Lower lobe of right lung (tissue), 2 donors: ENCODE data around the gene NFAM1. TPM values are rescaled to one million over a fixed set of nuclear protein-coding genes. Genes with fewer than 3 reads are reported as not detected.

Source experiments
- ATAC-seq, 2 donors: fragments of 200-7000 bp; cut with Tn5 transposase; one replicate each; pipeline ENCODE4 v1.9.1; 2020 to 2022; ENCODE audit warnings: mild to moderate bottlenecking in 2 of 2, moderate library complexity in 2 of 2
- DNase-seq: peaks from one replicate; pipeline ENCODE4 v3.0.0-alpha.2; 2020
- H3K27ac ChIP-seq: fragments of 200-600 bp; one replicate; pipeline ENCODE4 v1.8.0; 2022
- H3K27me3 ChIP-seq: fragments of 200-600 bp; one replicate; pipeline ENCODE4 v1.8.0; 2022; ENCODE audit warnings: low read depth
- H3K36me3 ChIP-seq: fragments of 200-600 bp; one replicate; pipeline ENCODE4 v1.8.0; 2022; ENCODE audit warnings: mild to moderate bottlenecking
- H3K4me1 ChIP-seq: fragments of 200-600 bp; one replicate; pipeline ENCODE4 v1.8.0; 2022
- H3K4me3 ChIP-seq: fragments of 200-600 bp; one replicate; pipeline ENCODE4 v1.8.0; 2022; ENCODE audit warnings: mild to moderate bottlenecking
- H3K9me3 ChIP-seq: fragments of 200-600 bp; one replicate; pipeline ENCODE4 v1.8.0; 2022
- intact Hi-C: fragments of 100-400 bp; cut with DNase I; formaldehyde crosslinking; loops from one replicate; pipeline ENCODE4 v1.11.0; 2022
- long read RNA-seq: library from polyadenylated mRNA; unstranded; transcript quantifications from one replicate; pipeline ENCODE4 v2.0.0, GENCODE V29; 2021
- total RNA-seq: library from RNA; stranded (reverse); fragmentation: NEBNext Ultra II Directional; extraction: Animal tissue kit (Norgen Biotek cat#: 25700); gene quantifications from one replicate; pipeline ENCODE4 v1.2.1, GENCODE V29; 2021
- TF ChIP-seq, protein P1 (sequence below): fragments of 200-600 bp; IDR thresholded peaks from one replicate; pipeline ENCODE4 v1.8.0; 2022; ENCODE audit warnings: antibody characterized with exemption, mild to moderate bottlenecking
- donor health status: DM: no; HTN: yes; CAD: no; lungs with severe emphysema.

The NFAM1 gene, protein sequence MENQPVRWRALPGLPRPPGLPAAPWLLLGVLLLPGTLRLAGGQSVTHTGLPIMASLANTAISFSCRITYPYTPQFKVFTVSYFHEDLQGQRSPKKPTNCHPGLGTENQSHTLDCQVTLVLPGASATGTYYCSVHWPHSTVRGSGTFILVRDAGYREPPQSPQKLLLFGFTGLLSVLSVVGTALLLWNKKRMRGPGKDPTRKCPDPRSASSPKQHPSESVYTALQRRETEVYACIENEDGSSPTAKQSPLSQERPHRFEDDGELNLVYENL
- total RNA-seq = 21.8 TPM
- long read RNA-seq, full-length matches to known transcripts = 3 of 11 reads
- long read RNA-seq, partial matches to known transcripts = 1 of 11 reads
- long read RNA-seq, other reads (novel, unspliced or antisense) = 7 of 11 reads

DNA sequence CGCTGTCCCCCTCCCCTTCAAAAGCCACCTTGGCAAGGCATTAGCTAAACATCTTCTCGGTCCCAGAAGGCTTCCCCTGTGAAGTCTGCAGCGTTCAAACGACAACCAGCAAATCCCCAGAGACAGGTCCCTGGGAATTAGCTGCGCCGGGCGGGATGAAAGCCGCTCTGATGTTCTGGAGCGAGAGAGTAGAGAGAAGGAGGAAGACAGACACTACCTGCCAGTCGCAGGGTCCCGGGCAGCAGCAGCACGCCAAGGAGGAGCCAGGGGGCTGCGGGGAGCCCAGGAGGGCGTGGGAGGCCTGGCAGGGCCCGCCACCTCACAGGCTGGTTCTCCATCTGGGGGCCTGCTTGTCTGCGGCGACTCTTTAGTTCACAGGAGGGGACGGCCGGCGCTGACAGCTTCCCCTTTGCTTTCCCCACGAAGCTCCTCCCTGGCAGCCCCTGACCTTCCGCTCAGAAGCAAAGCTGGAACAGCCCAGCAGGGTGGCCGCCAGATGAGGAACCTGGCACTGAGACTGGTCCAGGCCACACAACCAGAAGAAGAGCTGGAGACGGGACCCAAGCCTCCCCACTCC is at the start of gene NFAM1:
Gene NFAM1 (minus strand): TSS at position 384 of the 577 bp plus-strand sequence. CDS start 46 bp downstream, at position 338.
- peak; percentile 67 to 81 for ATAC-seq
- peaks cover 23% of the 10 kb centered on the region for H3K27me3 ChIP-seq
- peaks cover 15% of the 10 kb centered on the region for H3K4me1 ChIP-seq
- intact Hi-C loops = no loop called here
- peak within 1 kb of the TSS; percentile 55 for H3K4me3 ChIP-seq
- no peaks in the 10 kb centered on the region for H3K9me3 ChIP-seq
- DNase-seq = peak; percentile 86
- TF ChIP-seq, protein P1, sequence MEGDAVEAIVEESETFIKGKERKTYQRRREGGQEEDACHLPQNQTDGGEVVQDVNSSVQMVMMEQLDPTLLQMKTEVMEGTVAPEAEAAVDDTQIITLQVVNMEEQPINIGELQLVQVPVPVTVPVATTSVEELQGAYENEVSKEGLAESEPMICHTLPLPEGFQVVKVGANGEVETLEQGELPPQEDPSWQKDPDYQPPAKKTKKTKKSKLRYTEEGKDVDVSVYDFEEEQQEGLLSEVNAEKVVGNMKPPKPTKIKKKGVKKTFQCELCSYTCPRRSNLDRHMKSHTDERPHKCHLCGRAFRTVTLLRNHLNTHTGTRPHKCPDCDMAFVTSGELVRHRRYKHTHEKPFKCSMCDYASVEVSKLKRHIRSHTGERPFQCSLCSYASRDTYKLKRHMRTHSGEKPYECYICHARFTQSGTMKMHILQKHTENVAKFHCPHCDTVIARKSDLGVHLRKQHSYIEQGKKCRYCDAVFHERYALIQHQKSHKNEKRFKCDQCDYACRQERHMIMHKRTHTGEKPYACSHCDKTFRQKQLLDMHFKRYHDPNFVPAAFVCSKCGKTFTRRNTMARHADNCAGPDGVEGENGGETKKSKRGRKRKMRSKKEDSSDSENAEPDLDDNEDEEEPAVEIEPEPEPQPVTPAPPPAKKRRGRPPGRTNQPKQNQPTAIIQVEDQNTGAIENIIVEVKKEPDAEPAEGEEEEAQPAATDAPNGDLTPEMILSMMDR = no peak
- no peaks in the 10 kb centered on the region for H3K36me3 ChIP-seq
- H3K27ac ChIP-seq = peak within 1 kb of the TSS; percentile 74

DNA sequence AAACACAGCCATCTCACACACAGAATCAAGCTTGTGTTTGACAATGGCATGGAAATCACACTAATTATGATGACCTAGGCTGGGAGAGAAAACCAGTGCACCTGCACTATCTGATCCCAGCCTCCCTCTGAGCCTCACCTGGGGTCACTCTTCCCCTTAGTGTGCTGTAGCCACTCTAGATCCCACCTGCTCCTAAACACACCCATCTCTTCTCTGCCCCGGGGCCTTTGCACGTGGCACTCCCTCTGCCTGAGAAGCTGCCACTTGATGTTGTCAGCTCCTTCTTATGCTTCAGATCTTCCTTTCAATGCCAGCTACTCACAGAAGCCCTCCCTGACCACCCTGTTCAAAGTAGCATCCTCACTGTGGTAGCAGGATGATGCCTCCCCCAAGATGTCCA is 42.9 kb upstream of the NFAM1 start:
- no peak overlapping the region for H3K27ac ChIP-seq
- ATAC-seq (no peak), DNase-seq (no peak)
- no peak overlapping the region for H3K4me3 ChIP-seq
- H3K27me3 ChIP-seq = no peaks in the 10 kb centered on the region
- H3K9me3 ChIP-seq = no peaks in the 10 kb centered on the region
- intact Hi-C loops = no loop called here
- no peaks in the 10 kb centered on the region for H3K4me1 ChIP-seq
- H3K36me3 ChIP-seq = no peaks in the 10 kb centered on the region
- TF ChIP-seq, protein P1 = no peak

DNA sequence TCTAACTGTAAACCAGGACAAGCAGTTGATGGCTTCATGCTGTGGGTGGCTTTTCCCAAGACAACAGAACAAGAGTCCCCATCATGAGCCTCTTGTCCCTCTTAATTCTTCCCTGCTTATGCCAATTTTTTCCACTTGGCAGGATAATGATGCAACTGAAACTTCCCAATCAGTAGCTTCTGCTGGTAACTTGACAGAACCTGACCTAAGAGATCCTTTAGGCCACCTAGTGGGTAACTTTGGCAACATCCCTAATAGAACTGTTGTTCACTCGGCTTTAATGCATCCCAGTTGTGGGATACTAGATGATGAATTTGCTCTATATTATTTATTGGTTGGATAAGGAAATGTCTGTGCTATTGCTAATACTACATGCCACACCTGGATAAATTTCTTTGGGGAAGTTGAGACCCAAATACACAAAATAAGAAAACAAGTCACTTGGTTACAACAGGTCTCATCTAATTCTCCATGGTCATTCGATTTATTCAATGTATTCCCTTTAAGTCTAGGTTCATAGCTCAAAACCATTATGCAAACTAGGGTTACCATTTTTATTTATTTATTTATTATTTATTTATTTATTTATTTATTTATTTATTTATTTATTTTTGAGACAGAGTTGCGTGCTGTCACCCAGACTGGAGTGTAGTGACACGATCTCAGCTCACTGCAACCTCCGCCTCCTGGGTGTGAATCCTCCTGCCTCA is 41.4 kb upstream of the NFAM1 start:
- peaks cover 2% of the 10 kb centered on the region for H3K27me3 ChIP-seq
- intact Hi-C loops = no loop called here
- H3K9me3 ChIP-seq = no peaks in the 10 kb centered on the region
- ATAC-seq = peak; percentile 43 to 64
- H3K36me3 ChIP-seq = no peaks in the 10 kb centered on the region
- no peak overlapping the region for H3K4me3 ChIP-seq
- no peak overlapping the region for H3K27ac ChIP-seq
- TF ChIP-seq, protein P1 = peak; percentile 65
- no peaks in the 10 kb centered on the region for H3K4me1 ChIP-seq
- no peak for DNase-seq

DNA sequence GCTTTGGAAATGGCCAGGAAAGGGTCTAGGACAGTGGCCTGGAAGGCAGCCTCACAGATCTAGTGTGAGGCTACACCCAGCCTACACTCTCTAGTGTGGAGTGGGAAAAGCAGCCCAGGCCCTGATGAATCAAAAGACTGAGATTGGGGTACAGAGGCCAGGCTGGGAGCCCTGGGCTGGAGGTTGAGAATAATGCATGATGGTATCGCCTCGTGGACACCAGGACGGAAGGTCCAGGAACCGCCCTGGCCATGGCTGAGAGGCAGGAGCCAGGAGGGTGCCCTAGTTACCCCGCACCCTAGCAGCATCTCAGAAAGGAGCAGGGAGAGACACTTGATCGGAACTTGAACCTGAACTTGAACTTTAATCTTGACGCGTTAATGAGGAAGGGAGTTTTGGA is 40.5 kb upstream of the NFAM1 start:
- intact Hi-C loops = no loop called here
- no peaks in the 10 kb centered on the region for H3K4me1 ChIP-seq
- no peaks in the 10 kb centered on the region for H3K9me3 ChIP-seq

DNA sequence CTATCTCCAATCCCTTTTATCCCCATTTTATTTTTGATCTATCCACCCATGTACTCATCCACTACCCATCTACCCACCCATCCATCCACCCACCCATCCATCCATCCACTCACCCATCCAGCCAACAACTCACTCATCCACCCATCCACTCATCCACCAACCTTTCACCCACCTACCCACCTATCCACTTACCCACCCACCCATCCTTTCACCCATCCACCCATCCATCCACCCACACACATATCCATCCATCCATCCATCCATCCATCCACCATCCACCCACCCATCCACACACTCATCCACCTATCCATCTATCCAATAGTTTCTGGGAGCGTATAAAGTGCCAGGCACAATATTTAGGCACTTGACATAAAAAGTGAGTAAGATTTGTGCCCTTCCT is 39.2 kb upstream of the NFAM1 start:
- TF ChIP-seq, protein P1 = no peak
- ATAC-seq = no peak
- intact Hi-C loops = no loop called here

More for the DNA sequence above, 40.5 kb upstream of the NFAM1 start:
- Histone ChIP-seq H3K27me3 (peaks cover 5% of the 10 kb centered on the region), H3K4me3 (no peak overlapping the region), H3K36me3 (no peaks in the 10 kb centered on the region), H3K27ac (no peak overlapping the region)
- ATAC-seq (no peak), DNase-seq (no peak)
- TF ChIP-seq, protein P1 = no peak

More for the DNA sequence above, 39.2 kb upstream of the NFAM1 start:
- H3K36me3 ChIP-seq = no peaks in the 10 kb centered on the region
- no peaks in the 10 kb centered on the region for H3K9me3 ChIP-seq
- no peak overlapping the region for H3K4me3 ChIP-seq
- no peaks in the 10 kb centered on the region for H3K4me1 ChIP-seq
- peaks cover 5% of the 10 kb centered on the region for H3K27me3 ChIP-seq
- no peak overlapping the region for H3K27ac ChIP-seq
- no peak for DNase-seq
